Measurements from ENCODE around the gene WNT11. TPM values are rescaled to one million over a fixed set of nuclear protein-coding genes. Genes with fewer than 3 reads are reported as not detected.

Gene WNT11
- total RNA-seq, 2 experiments from 2014 or later = not detected

DNA sequence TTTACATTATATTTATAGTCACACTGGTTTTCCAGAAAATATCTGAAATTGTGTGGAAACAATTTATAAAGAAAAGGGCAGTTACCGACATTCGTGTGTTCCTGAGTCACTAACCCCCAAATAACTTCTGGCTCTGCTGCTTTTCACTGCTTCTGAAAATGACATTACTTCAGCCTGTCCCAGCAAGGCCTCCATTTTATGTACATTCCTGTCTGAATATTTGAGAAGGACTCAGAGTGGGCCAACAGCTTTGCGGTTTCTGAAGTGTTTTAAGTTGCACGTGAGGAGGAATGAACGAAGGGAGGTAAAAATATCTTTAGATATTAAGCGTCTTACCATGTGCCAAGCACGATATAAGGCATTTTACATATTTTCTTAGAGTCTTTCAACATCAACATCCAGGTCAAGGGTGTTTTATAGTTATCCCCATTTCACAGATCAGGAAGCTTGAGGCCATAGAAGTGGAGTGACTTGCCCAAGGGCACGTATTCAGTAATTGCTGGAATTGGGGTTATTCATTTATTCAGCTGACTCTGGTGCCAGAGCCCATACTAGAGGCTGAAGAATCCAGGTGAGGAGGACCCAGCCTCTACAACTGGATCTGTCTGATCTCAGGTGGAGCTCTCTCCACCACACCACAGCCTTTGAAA lies 30.8 kb upstream of the WNT11 start:
- H3K4me3 Mint-ChIP-seq = peak overlapping the region; percentile 83
- ChIA-PET CTCF (interaction anchor here (6.7 kb wide), 1 partner anchor 29 kb away, joined by 72 read pairs; the partner anchor contains the start of gene WNT11), POLR2A (no interaction called here)
- DNase-seq = no peak
- no peaks in the 10 kb centered on the region for H3K9me3 Mint-ChIP-seq (ENCODE audit: low read depth)
- H3K27ac Mint-ChIP-seq = no peak overlapping the region
- H3K27me3 Mint-ChIP-seq = peaks cover 3% of the 10 kb centered on the region
- H3K4me1 Mint-ChIP-seq = peaks cover 38% of the 10 kb centered on the region
- peaks cover 6% of the 10 kb centered on the region for H3K36me3 Mint-ChIP-seq (ENCODE audit: low read depth)
- ATAC-seq = no peak
- intact Hi-C loops (cut with DNase I, micrococcal nuclease) = loop anchor here in 1 of 2 experiments (5.0 kb wide), 1 partner anchor 810 kb away; no protein-coding TSS in a partner anchor

DNA sequence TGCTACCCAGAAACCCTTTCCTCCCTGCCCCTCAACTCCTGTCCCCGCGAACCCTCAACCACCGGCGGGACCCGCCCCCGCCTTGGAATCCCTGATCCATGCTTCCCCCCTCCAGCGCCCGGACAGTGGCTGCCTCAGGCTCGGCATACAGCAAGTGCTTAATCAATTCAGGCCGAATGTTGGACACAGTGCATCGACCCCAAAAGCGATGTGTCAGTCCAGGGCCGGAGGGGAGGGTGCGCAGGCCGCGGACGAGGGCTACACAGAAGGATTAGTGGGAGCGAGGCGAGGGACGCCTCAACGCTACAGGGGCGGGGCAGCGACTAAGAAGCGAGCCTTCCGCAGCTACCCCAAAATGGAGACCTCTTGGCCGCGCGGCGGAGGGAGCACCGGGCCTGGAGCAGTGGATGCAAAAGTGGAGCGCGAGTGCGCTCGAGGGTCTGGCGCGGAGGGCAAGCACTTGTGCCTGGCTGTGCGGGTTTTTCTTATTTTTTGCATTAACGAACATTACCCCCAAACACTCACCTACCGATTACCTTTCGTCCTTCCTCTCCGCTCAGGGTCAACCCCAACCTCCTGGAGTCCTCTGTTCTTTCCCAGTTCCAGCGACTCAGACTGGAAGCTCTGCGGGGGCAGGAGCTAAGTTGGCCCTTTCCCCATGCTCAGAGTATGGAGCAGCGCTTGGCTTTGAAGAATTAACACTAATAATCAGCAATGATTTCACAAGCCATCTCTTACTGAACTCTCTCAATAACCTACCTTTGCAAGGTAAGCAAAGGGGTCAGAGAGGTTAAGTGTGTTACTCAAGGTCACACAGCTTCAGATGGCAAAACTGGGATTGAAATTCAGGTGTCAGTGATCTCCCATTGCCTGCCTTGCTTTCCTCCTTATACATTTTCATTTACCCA lies 30.0 kb upstream of the WNT11 start:
- peaks cover 6% of the 10 kb centered on the region for H3K36me3 Mint-ChIP-seq (ENCODE audit: low read depth)
- H3K4me1 Mint-ChIP-seq = peaks cover 46% of the 10 kb centered on the region
- peaks cover 3% of the 10 kb centered on the region for H3K27me3 Mint-ChIP-seq
- peak overlapping the region; percentile 83 for H3K4me3 Mint-ChIP-seq
- no peaks in the 10 kb centered on the region for H3K9me3 Mint-ChIP-seq (ENCODE audit: low read depth)
- ATAC-seq (peak; percentile 11), DNase-seq (peak; percentile 64)
- ChIA-PET POLR2A (interaction anchor here (1.0 kb wide), 1 partner anchor 29 kb away, joined by 3 read pairs; no protein-coding TSS in a partner anchor), CTCF (interaction anchor here (0.6 to 6.7 kb wide), 3 partner anchors 28 to 894 kb away, joined by 3 to 72 read pairs (median 5); partner anchors contain the start of gene WNT11)
- intact Hi-C loops (cut with DNase I, micrococcal nuclease) = loop anchor here in 1 of 2 experiments (5.0 kb wide), 1 partner anchor 811 kb away; no protein-coding TSS in a partner anchor
- peak overlapping the region; percentile 94 for H3K27ac Mint-ChIP-seq

DNA sequence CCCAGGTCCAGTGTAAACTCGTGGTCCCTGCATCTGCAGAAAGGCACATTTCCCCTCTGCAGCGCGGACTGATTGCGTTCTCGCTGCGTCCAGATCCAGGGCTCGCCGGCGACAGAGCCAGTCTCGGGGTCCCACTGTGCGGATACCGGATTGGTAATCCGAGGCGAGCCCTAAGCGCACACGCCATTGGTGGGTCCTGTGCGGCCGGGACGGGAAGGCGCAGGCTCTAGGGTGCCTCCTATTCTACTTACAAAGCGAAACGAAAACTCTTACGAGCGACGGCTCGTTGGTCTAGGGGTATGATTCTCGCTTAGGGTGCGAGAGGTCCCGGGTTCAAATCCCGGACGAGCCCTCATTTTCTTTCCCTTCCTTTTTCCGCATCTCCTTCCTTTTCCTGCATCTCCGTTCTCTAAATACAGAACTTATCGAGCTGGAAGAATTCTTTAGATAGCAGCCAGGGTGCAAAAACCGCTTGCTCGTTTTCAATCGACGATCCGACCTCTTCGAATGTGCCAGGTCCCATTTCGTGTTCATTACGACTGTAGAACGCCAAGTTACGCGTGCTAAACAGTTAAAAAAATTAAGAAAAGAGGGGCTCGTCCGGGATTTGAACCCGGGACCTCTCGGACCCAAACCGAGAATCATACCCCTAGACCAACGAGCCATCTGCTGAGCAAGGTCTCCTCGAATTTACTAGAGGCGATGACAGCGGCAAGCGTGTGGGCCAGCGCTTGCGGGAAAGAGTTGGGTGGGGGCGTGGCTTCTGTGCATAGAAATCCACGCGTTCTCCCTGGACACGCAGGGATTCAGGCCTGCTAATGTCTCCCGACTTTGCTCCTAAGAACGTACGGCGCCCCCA lies 29.2 kb upstream of the WNT11 start:
- peaks cover 6% of the 10 kb centered on the region for H3K36me3 Mint-ChIP-seq (ENCODE audit: low read depth)
- peaks cover 49% of the 10 kb centered on the region for H3K4me1 Mint-ChIP-seq
- ATAC-seq (peak; percentile 91), DNase-seq (peak; percentile 94)
- no peaks in the 10 kb centered on the region for H3K9me3 Mint-ChIP-seq (ENCODE audit: low read depth)
- peaks cover 3% of the 10 kb centered on the region for H3K27me3 Mint-ChIP-seq
- H3K4me3 Mint-ChIP-seq = peak overlapping the region; percentile 83
- intact Hi-C loops (cut with DNase I, micrococcal nuclease) = loop anchor here (1.0 to 5.0 kb wide), 10 partner anchors 27 to 812 kb away; partner anchors contain the start of genes GVQW3 (in 2 of the 2), THAP12 (in 2 of the 2), ACER3 (in 1 of the 2) and SERPINH1 (in 1 of the 2)
- ChIA-PET POLR2A (interaction anchor here (1.0 kb wide), 1 partner anchor 28 kb away, joined by 3 read pairs; no protein-coding TSS in a partner anchor), CTCF (interaction anchor here (0.6 to 6.7 kb wide), 3 partner anchors 27 to 474 kb away, joined by 3 to 72 read pairs (median 5); partner anchors contain the start of gene WNT11)
- peak overlapping the region; percentile 94 for H3K27ac Mint-ChIP-seq

DNA sequence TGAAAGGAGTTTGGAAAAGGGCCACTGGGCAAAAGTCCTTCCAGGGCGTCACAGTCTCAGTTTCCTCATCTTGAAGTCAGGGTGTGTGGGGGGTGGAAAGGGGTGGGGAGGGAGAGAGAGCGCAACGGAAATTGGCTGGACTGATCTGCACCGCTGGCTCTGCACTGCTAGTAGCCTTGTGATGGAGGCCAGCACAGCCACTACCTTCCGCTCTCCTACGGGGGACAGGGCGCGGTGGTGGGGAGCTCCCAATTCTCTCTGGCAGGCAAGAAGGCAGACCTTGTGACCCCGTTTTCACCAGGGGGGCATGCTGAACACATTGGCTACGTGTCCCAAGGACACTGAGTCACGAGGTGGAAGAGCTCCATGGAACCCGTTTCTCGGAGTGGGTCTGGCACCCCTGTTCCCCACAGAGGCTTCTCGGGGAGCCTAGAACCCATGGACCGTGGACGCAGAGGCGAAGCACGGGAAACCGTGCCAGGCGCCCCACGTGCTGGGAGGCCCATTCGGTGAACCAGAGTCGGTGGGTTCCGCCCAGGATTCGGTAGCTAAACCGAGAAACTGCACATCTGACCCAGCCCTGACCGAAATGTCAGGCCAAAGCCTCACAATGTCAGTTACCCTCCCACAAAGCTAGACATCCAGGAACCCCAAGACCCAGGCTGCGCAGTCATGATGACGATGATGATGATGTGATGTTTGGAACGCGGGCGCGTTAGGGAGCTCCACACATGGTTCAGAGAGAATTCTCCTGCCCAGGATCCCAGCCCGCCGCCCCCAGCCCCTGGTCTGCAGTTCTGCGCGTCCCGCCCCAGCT lies 28.3 kb upstream of the WNT11 start:
- peak; percentile 23 for ATAC-seq
- ChIA-PET CTCF (interaction anchor here (0.6 to 6.7 kb wide), 6 partner anchors 19 to 574 kb away, joined by 3 to 72 read pairs (median 3); partner anchors contain the start of gene WNT11), POLR2A (no interaction called here)
- H3K4me3 Mint-ChIP-seq = peak overlapping the region; percentile 83
- H3K27ac Mint-ChIP-seq = peak overlapping the region; percentile 94
- H3K9me3 Mint-ChIP-seq (ENCODE audit: low read depth) = no peaks in the 10 kb centered on the region
- peaks cover 6% of the 10 kb centered on the region for H3K36me3 Mint-ChIP-seq (ENCODE audit: low read depth)
- peak; percentile 45 for DNase-seq
- H3K4me1 Mint-ChIP-seq = peaks cover 49% of the 10 kb centered on the region
- peaks cover 3% of the 10 kb centered on the region for H3K27me3 Mint-ChIP-seq
- intact Hi-C loops (cut with DNase I, micrococcal nuclease) = loop anchor here (1.0 to 5.0 kb wide), 10 partner anchors 26 to 813 kb away; partner anchors contain the start of genes GVQW3 (in 2 of the 2), THAP12 (in 2 of the 2), ACER3 (in 1 of the 2) and SERPINH1 (in 1 of the 2)

DNA sequence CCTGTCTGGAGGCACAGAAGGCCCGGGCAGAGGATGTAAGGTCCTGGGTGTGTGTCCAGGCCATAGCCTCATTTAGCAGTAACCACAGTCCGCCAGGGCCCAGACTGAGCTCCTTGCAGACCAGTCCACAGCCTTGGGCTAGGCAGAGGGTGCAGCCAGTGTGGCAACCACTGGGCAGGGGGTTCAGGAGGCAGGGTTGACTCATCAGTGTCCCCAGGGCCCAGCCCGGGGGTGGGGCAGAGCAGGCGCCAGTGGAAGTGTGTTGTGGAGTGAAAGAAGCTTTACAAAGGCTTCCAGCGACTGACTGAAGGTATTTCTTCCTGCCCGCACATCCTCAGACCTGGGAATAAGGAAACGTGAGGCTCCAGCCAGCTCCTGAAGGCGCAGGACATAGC lies 27.7 kb upstream of the WNT11 start:
- H3K36me3 Mint-ChIP-seq (ENCODE audit: low read depth) = peaks cover 6% of the 10 kb centered on the region
- H3K27me3 Mint-ChIP-seq = peaks cover 3% of the 10 kb centered on the region
- peaks cover 49% of the 10 kb centered on the region for H3K4me1 Mint-ChIP-seq
- H3K27ac Mint-ChIP-seq = no peak overlapping the region
- ATAC-seq (no peak), DNase-seq (peak; percentile 28)
- peak overlapping the region; percentile 83 for H3K4me3 Mint-ChIP-seq
- intact Hi-C loops (cut with DNase I, micrococcal nuclease) = loop anchor here (2.0 kb wide), 3 partner anchors 147 to 627 kb away; partner anchors contain the start of genes ACER3 (in 1 of the 2), GVQW3 (in 1 of the 2), THAP12 (in 1 of the 2) and TSKU (in 1 of the 2)
- H3K9me3 Mint-ChIP-seq (ENCODE audit: low read depth) = no peaks in the 10 kb centered on the region
- POLR2A ChIA-PET = no interaction called here
- CTCF ChIA-PET = interaction anchor here (0.6 to 6.7 kb wide), 4 partner anchors 19 to 212 kb away, joined by 3 to 72 read pairs (median 3); partner anchors contain the start of gene WNT11

DNA sequence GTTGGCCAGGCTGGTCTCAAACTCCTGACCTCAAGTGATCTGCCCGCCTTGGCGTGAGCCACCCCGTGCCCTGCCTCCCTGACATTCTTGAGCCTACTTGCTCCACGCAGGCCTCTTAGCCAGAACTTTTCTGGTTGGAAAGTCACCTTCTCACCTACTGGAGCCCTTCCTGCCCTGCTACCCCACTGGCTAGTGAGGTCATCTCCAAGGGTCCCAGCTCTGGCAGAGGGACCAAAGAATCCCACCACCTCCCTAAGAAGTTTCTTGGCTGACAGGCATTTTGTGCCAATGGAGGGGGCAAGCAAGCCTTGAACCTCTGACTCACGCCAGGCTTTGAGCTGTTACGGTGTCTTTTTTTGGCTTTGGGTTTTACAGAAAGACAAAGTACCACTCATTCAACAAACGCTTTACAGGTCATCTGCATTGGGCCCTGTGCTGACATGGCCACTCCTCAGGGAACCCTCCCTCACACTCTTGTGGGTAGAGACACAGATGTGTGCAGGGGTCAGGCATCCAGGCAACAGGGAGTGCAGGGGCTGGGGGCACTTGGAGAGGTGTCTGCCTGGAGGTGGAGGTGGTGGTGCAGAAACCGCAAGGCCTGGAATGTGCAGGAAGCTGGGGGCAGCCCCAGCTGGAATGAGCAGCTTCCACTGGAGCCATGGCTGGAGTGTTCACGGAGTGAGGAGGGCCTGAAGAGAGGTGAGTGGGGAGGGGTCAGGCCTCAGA lies 27.1 kb upstream of the WNT11 start:
- no peak overlapping the region for H3K27ac Mint-ChIP-seq
- POLR2A ChIA-PET = no interaction called here
- DNase-seq = no peak
- H3K4me1 Mint-ChIP-seq = peaks cover 49% of the 10 kb centered on the region
- H3K4me3 Mint-ChIP-seq = peak overlapping the region; percentile 36
- no peaks in the 10 kb centered on the region for H3K9me3 Mint-ChIP-seq (ENCODE audit: low read depth)
- peaks cover 3% of the 10 kb centered on the region for H3K27me3 Mint-ChIP-seq
- no peak for ATAC-seq
- CTCF ChIA-PET = interaction anchor here (0.8 to 6.7 kb wide), 4 partner anchors 20 to 213 kb away, joined by 3 to 72 read pairs (median 8); partner anchors contain the start of gene WNT11
- intact Hi-C loops (cut with DNase I, micrococcal nuclease) = no loop called here
- H3K36me3 Mint-ChIP-seq (ENCODE audit: low read depth) = peaks cover 6% of the 10 kb centered on the region

DNA sequence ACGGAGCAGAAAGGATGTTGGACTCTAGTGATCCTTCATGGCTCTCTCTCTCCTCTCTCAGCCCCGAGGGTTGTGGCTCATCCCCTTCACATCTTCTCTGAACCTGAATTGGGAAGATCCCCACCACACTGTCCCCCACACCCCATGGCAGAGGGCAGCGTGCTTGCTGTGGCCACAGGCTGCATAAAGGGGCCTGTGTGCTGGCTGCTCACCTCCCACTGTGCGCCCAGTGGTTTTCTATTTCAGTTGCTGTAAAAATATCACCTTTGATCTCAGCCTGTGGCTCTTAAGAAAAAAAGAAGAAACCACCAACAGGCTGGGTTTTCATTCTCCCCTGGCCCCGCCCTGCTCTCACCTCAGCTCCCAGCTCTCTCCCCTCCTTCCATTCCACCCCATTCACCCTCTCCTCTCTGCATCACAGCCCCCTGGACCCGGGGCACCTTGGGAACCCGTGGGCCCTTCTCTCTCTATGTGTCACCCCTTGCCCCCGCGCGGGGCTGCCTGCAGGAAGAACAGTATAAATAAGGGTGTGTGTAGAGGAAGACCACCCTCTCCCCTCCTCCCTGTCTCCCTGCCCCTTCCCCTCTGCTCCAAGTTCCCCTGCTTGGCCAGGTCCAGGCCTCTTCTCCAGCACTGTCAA lies 25.8 kb upstream of the WNT11 start:
- H3K27ac Mint-ChIP-seq = peak overlapping the region; percentile 34
- no peaks in the 10 kb centered on the region for H3K9me3 Mint-ChIP-seq (ENCODE audit: low read depth)
- H3K4me1 Mint-ChIP-seq = peaks cover 49% of the 10 kb centered on the region
- no peak overlapping the region for H3K4me3 Mint-ChIP-seq
- peaks cover 3% of the 10 kb centered on the region for H3K27me3 Mint-ChIP-seq
- peaks cover 6% of the 10 kb centered on the region for H3K36me3 Mint-ChIP-seq (ENCODE audit: low read depth)
- intact Hi-C loops (cut with DNase I, micrococcal nuclease) = no loop called here
- POLR2A ChIA-PET = no interaction called here
- ATAC-seq (peak; percentile 8), DNase-seq (peak; percentile 61)
- CTCF ChIA-PET = interaction anchor here (1.9 kb wide), 1 partner anchor 24 kb away, joined by 12 read pairs; no protein-coding TSS in a partner anchor

DNA sequence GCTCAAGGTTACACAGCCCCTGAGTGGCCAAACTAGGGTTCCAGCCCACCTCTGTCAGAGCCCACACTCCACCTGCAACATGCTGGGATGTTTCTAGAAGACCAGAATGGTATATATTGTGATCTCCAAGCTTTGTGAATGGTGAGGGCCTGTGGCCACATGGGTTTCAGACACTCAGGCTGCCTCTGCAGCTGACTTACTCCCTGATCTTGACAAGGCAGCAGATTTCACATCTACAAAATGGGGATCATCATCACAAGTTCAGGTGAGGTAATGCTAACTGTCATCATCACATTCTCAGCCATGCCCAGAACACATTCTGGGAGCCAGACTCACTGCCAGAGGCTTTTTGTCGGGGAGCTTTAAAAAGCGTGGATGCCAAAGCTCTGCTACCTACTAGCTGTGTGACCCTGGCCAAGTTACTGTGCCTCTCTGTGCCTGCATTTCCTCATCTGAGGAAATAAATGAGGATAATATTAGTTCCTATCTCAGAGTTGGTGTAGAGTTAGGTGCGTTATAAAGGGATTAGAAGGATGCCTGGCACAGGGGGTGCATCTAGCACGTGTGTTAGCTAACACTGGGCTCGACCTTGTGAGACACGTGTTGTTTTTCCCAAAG lies 24.9 kb upstream of the WNT11 start:
- no peak overlapping the region for H3K27ac Mint-ChIP-seq
- no peak overlapping the region for H3K4me3 Mint-ChIP-seq
- ChIA-PET CTCF (interaction anchor here (1.1 to 1.9 kb wide), 2 partner anchors 23 kb away, joined by 3 to 12 read pairs; no protein-coding TSS in a partner anchor), POLR2A (no interaction called here)
- peaks cover 6% of the 10 kb centered on the region for H3K36me3 Mint-ChIP-seq (ENCODE audit: low read depth)
- ATAC-seq = no peak
- no peaks in the 10 kb centered on the region for H3K9me3 Mint-ChIP-seq (ENCODE audit: low read depth)
- intact Hi-C loops (cut with DNase I, micrococcal nuclease) = no loop called here
- H3K27me3 Mint-ChIP-seq = peaks cover 3% of the 10 kb centered on the region
- H3K4me1 Mint-ChIP-seq = peaks cover 45% of the 10 kb centered on the region
- DNase-seq = no peak

DNA sequence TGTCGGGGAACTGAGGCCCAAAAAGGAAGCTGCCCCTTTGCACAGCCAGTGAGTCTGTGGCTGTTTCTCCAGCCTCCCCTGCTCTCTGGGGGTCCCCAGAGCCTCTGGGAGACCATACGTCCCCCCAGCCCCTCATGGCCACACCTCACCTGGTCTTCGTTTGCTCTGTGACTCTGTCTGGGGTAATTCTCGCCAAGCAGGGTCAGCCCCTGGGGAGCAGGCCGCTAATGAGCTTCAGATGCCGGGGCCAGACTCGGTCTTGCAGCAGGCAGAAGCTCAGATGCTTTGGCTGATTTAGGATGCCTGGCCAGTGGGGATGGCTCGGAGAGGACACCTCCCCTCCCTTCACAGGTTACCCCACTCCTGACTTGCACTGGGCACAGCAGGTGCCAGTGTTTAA lies 24.1 kb upstream of the WNT11 start:
- POLR2A ChIA-PET = no interaction called here
- H3K4me3 Mint-ChIP-seq = no peak overlapping the region
- no peaks in the 10 kb centered on the region for H3K9me3 Mint-ChIP-seq (ENCODE audit: low read depth)
- peaks cover 39% of the 10 kb centered on the region for H3K4me1 Mint-ChIP-seq
- DNase-seq (no peak), ATAC-seq (no peak)
- intact Hi-C loops (cut with DNase I, micrococcal nuclease) = no loop called here
- CTCF ChIA-PET = interaction anchor here (0.8 to 1.1 kb wide), 2 partner anchors 22 to 24 kb away, joined by 3 to 4 read pairs; no protein-coding TSS in a partner anchor
- H3K36me3 Mint-ChIP-seq (ENCODE audit: low read depth) = peaks cover 2% of the 10 kb centered on the region
- H3K27ac Mint-ChIP-seq = no peak overlapping the region
- H3K27me3 Mint-ChIP-seq = no peaks in the 10 kb centered on the region

Data from activated CD4-positive, alpha-beta T cell treated with anti-CD3 and anti-CD28 coated beads for 36 hours (primary cell).